DOHH2 (cell line): ENCODE results near the gene ASGR2.

Experiments used
- H3F3A ChIP-seq: fragments of 200-600 bp; sonication (generic), shearing (Covaris generic); 2 replicates; pipeline ENCODE4 v1.6.0; 2016; ENCODE audit warnings: antibody characterized with exemption, mild to moderate bottlenecking; ENCODE audit not compliant: control insufficient read depth, insufficient read depth
- H3K27ac ChIP-seq: fragments of 200-600 bp; sonication (generic); 2 replicates; pipeline ENCODE4 v1.5.1; 2014; ENCODE audit warnings: low read depth, mild to moderate bottlenecking, low read length, moderate library complexity
- H3K27me3 ChIP-seq: fragments of 200-600 bp; sonication (generic); 2 replicates; pipeline ENCODE4 v1.6.1; 2014; ENCODE audit warnings: mild to moderate bottlenecking, low read length, mixed read lengths; ENCODE audit not compliant: control insufficient read depth
- H3K36me3 ChIP-seq: fragments of 200-600 bp; sonication (generic); 2 replicates; pipeline ENCODE4 v1.6.1; 2014; ENCODE audit warnings: mild to moderate bottlenecking, low read length, moderate library complexity, mixed read lengths; ENCODE audit not compliant: control insufficient read depth
- H3K4me1 ChIP-seq: fragments of 200-600 bp; sonication (generic); 2 replicates; pipeline ENCODE4 v1.6.1; 2014; ENCODE audit warnings: mild to moderate bottlenecking, low read length, mixed read lengths; ENCODE audit not compliant: control insufficient read depth
- H3K4me2 ChIP-seq: fragments of 200-600 bp; sonication (generic); 2 replicates; pipeline ENCODE4 v1.6.0; 2014; ENCODE audit warnings: mild to moderate bottlenecking, low read length, moderate library complexity
- H3K4me3 ChIP-seq: fragments of 200-600 bp; sonication (generic); 2 replicates; pipeline ENCODE4 v1.5.1; 2014; ENCODE audit warnings: mild to moderate bottlenecking, low read length, mixed read lengths
- H3K79me2 ChIP-seq: fragments of 200-600 bp; sonication (generic); 2 replicates; pipeline ENCODE4 v1.6.1; 2014; ENCODE audit warnings: mild to moderate bottlenecking, low read length, mixed read lengths; ENCODE audit not compliant: control insufficient read depth
- H3K9me2 ChIP-seq: fragments of 200-600 bp; sonication (generic); replicated peaks from 2 replicates; pipeline ENCODE4 v1.6.1; 2014; ENCODE audit warnings: mild to moderate bottlenecking, low read length, mixed read lengths; ENCODE audit not compliant: control insufficient read depth
- H3K9me3 ChIP-seq: fragments of 200-600 bp; sonication (generic); 2 replicates; pipeline ENCODE4 v1.6.1; 2014; ENCODE audit warnings: antibody characterized with exemption, low read length, mixed read lengths; ENCODE audit not compliant: control insufficient read depth, insufficient read depth
- H4K20me1 ChIP-seq: fragments of 200-600 bp; sonication (generic); 2 replicates; pipeline ENCODE4 v1.6.0; 2014; ENCODE audit warnings: low read depth, mild to moderate bottlenecking, antibody characterized with exemption, low read length, moderate library complexity; ENCODE audit not compliant: control insufficient read depth, insufficient read depth
- EZH2phosphoT487 ChIP-seq: fragments of 200-600 bp; sonication (generic); IDR thresholded peaks from 2 replicates; pipeline ENCODE4 v1.6.1; 2017; ENCODE audit warnings: borderline replicate concordance, mild to moderate bottlenecking, antibody characterized with exemption, low read length, moderate library complexity, mixed read lengths
- TF ChIP-seq, protein P1 (sequence below): fragments of 200-600 bp; sonication (generic); IDR thresholded peaks from one replicate; pipeline ENCODE4 v1.5.1; 2014; ENCODE audit warnings: antibody characterized with exemption, mild to moderate bottlenecking, low read depth, low read length; ENCODE audit not compliant: poor library complexity, severe bottlenecking

Gene ASGR2

DNA sequence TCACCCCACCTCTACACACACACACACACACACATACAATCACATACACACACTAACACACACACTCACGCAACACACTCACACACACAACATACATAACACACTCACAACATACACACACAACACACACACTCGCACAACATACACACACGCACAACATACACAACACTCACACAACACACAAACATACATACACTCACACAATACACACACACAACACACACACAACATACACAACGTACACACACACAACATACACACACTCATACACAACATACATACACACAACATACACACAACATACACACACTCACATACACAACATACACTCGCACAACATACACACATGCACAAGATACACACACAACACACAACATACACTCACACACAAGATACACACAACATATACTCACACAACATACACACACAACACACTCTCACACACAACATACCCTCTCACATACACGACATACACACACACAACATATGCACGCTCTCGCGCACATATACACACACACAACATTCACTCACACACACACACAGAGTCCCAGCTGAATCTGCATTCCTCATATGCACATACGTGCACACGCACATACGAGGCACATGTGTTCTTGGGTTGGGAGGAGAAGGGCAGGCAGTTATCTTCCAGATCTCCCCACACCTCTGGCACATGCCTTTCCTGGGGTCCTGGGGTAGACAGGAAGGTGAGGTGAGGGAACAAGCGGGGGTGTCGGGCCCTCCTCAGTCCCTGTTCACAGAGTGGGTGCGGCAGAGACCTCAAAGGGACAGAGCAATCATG, 1.1 kb downstream of the ASGR2 start:
- Histone ChIP-seq H3K9me2 (no peaks in the 10 kb centered on the region), H3K79me2 (no peaks in the 10 kb centered on the region), H3K36me3 (no peaks in the 10 kb centered on the region), H3K9me3 (no peaks in the 10 kb centered on the region), H3K4me2 (no peak overlapping the region), H3K4me3 (no peak overlapping the region), H3K4me1 (no peaks in the 10 kb centered on the region), H4K20me1 (no peaks in the 10 kb centered on the region), H3F3A (no peaks in the 10 kb centered on the region), H3K27ac (no peak overlapping the region), H3K27me3 (no peaks in the 10 kb centered on the region)
- TF ChIP-seq EZH2phosphoT487, result no peak
- TF ChIP-seq, protein P1, sequence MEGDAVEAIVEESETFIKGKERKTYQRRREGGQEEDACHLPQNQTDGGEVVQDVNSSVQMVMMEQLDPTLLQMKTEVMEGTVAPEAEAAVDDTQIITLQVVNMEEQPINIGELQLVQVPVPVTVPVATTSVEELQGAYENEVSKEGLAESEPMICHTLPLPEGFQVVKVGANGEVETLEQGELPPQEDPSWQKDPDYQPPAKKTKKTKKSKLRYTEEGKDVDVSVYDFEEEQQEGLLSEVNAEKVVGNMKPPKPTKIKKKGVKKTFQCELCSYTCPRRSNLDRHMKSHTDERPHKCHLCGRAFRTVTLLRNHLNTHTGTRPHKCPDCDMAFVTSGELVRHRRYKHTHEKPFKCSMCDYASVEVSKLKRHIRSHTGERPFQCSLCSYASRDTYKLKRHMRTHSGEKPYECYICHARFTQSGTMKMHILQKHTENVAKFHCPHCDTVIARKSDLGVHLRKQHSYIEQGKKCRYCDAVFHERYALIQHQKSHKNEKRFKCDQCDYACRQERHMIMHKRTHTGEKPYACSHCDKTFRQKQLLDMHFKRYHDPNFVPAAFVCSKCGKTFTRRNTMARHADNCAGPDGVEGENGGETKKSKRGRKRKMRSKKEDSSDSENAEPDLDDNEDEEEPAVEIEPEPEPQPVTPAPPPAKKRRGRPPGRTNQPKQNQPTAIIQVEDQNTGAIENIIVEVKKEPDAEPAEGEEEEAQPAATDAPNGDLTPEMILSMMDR, result no peak

GRCh38 chr17:7112510-7113108, 2.0 kb downstream of the ASGR2 start:
- no peak for TF ChIP-seq EZH2phosphoT487
- TF ChIP-seq, protein P1, result no peak
- Histone ChIP-seq H4K20me1 (no peaks in the 10 kb centered on the region), H3F3A (no peaks in the 10 kb centered on the region), H3K4me3 (no peak overlapping the region), H3K9me3 (no peaks in the 10 kb centered on the region), H3K9me2 (no peaks in the 10 kb centered on the region), H3K27ac (no peak overlapping the region), H3K4me2 (no peak overlapping the region), H3K4me1 (no peaks in the 10 kb centered on the region), H3K79me2 (no peaks in the 10 kb centered on the region), H3K36me3 (no peaks in the 10 kb centered on the region), H3K27me3 (no peaks in the 10 kb centered on the region)

DNA sequence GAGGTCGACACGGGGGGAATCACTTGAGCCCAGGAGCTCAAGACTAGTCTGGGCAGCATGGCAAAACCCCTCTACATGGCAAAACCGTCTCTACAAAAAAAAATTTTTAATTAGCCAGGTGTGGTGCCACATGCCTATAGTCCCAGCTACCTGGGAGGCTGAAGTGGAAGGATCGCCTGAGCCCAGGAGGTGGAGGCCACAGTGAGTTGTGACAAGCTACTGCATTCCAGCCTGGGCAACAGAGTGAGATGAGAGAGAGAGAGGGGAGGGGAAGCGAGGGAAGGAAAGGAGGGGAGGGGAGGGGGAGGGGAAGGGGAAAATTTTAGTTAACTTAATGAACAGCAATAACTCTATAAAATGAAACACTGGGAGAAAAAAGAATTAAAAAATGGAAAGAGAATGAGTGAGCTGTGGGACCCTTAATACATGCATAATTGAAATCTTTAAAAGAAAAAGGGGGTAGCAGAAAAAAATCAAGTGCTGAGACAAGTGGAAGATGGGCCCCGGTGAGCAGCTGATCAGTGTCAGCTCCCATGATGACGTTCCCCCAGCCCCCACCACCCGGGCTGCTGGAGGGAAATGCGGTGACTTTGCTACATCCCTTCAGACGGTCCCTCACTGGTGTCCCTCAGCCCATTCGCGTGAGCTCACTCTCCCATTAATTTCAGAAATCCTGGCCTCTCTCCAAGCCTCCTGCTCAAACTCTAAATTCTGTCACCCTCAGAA, 2.7 kb downstream of the ASGR2 start:
- Histone ChIP-seq H4K20me1 (no peaks in the 10 kb centered on the region), H3K27ac (no peak overlapping the region), H3K79me2 (no peaks in the 10 kb centered on the region), H3K4me3 (no peak overlapping the region), H3F3A (no peaks in the 10 kb centered on the region), H3K27me3 (no peaks in the 10 kb centered on the region), H3K4me1 (no peaks in the 10 kb centered on the region), H3K36me3 (no peaks in the 10 kb centered on the region), H3K4me2 (no peak overlapping the region), H3K9me3 (no peaks in the 10 kb centered on the region), H3K9me2 (no peaks in the 10 kb centered on the region)
- TF ChIP-seq, protein P1, result no peak
- no peak for TF ChIP-seq EZH2phosphoT487
